ENCODE data around the gene SPDYA. TPM values are rescaled to one million over a fixed set of nuclear protein-coding genes. Genes with fewer than 3 reads are reported as not detected.

SPDYA gene
- under 1 TPM in 4 of 9 donors, not detected in 5; 0.17 to 0.50 (median 0.41) TPM for total RNA-seq
- under 1 TPM; 0.06 to 0.11 TPM for polyA plus RNA-seq
- long read RNA-seq, donor 1, partial matches to known transcripts: 0 of 15 reads
- long read RNA-seq, donor 1, other reads (novel, unspliced or antisense): 15 of 15 reads
- long read RNA-seq, donor 2, partial matches to known transcripts: 0 of 5 reads
- long read RNA-seq, donor 2, other reads (novel, unspliced or antisense): 5 of 5 reads
- long read RNA-seq, donor 3, partial matches to known transcripts: 0 of 4 reads
- long read RNA-seq, donor 3, other reads (novel, unspliced or antisense): 4 of 4 reads

GRCh38 chr2:28810384-28811285, at the start of gene SPDYA:
SPDYA (plus strand) TSS chr2:28810834; CDS start chr2:28816015, 5,181 bp downstream.
- Histone ChIP-seq H3K4me1 (peaks cover 0 to 16% (median 8%) of the 10 kb centered on the region in 12 donors), H3K27ac (no peak within 1 kb of the TSS), H3K27me3 (no peaks in the 10 kb centered on the region), H3K36me3 (peaks cover 0 to 15% (median 10%) of the 10 kb centered on the region in 9 donors), H3K9me3 (no peaks in the 10 kb centered on the region), H3K4me3 (peak within 1 kb of the TSS; percentile 29 to 66 (median 56))
- intact Hi-C loops (cut with DNase I): loop anchor here in 1 of 10 donors (5.0 kb wide), 1 partner anchor 218 kb away; no protein-coding TSS in a partner anchor
- 3 to 6% (median 4%) methylated on average over 35 to 97 of the region's 97 CpGs for WGBS, 4 donors
- ATAC-seq: peak; percentile 70 to 96 (median 95)
- no peak for TF ChIP-seq POLR2A (IDR thresholded peaks at IDR 0.05)
- peak in 1 of 12 donors; percentile 7 for TF ChIP-seq CTCF (IDR thresholded peaks at IDR 0.05)
- DNase-seq: peak; percentile 65 to 86 (median 77)

- DNase-seq (no peak), ATAC-seq (no peak)
- no peaks in the 10 kb centered on the region for H3K27me3 ChIP-seq
- H3K9me3 ChIP-seq: no peaks in the 10 kb centered on the region
- TF ChIP-seq POLR2A (IDR thresholded peaks at IDR 0.05) (no peak), CTCF (IDR thresholded peaks at IDR 0.05) (no peak)
- 54 to 73% (median 68%) methylated on average over 3 of the region's 3 CpGs for WGBS, 4 donors
- H3K36me3 ChIP-seq: peaks cover 0 to 36% (median 17%) of the 10 kb centered on the region in 9 donors
- intact Hi-C loops (cut with DNase I): no loop called here
- peaks cover 10 to 87% (median 70%) of the 10 kb centered on the region in 12 donors for H3K4me1 ChIP-seq
- no peak overlapping the region for H3K4me3 ChIP-seq
- H3K27ac ChIP-seq: no peak overlapping the region
Observed at GRCh38 chr2:28761420-28761819, 49.2 kb upstream of the SPDYA start.

- ATAC-seq: peak in 1 of 4 donors; percentile 8
- Histone ChIP-seq H3K9me3 (no peaks in the 10 kb centered on the region), H3K36me3 (peaks cover 0 to 17% (median 14%) of the 10 kb centered on the region in 9 donors), H3K4me3 (no peak overlapping the region), H3K4me1 (peaks cover 8 to 89% (median 75%) of the 10 kb centered on the region in 12 donors), H3K27me3 (no peaks in the 10 kb centered on the region), H3K27ac (no peak overlapping the region)
- intact Hi-C loops (cut with DNase I): no loop called here
- DNase-seq: no peak
- TF ChIP-seq CTCF (IDR thresholded peaks at IDR 0.05) (no peak), POLR2A (IDR thresholded peaks at IDR 0.05) (no peak)
- WGBS, 4 donors: 74 to 77% (median 76%) methylated on average over 8 of the region's 8 CpGs
Observed at GRCh38 chr2:28764909-28765711, 45.5 kb upstream of the SPDYA start.
